Measurements from ENCODE around the gene PAWR. TPM values are rescaled to one million over a fixed set of nuclear protein-coding genes. Genes with fewer than 3 reads are reported as not detected.
A peak's percentile ranks its signal among the peaks of the same experiment; 100 is the strongest.

Gene PAWR
- total and polyA plus RNA-seq, 2 of the 13 experiments (the other 11 are each of a cell fraction or from before 2014, with no cell fraction given): 29.1 to 36.1 TPM

DNA sequence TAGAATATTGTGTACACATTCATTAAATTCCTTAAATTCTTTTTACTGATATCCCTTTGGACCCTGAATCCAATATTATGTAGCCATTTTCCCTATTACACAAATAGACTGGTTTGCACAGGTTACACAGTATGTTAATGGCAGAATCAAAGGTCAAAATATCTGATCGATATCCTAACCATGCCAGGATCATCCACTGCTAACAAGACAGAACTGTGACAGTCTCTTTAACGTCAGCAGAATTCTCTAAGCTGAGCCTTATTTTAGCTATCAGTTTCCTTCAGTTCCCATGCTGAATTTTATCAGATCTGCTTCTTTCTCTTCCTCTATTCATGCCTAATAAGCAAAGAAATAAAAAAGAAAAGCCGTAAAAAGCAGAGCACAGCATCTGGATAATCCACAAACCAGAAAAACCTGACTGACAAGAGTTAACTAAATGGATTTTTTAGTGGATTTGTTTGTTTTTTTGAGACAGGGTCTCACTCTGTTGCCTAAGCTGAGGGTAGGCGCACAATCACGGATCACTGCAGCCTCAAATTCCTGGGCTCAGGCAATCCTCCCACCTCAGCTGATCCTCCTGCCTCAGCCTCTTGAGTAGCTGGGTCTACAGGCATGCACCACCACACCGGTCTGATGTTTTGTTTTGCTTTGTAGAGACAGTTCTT is 130.4 kb downstream of the PAWR start (continued):
- TF ChIP-seq, protein P1, sequence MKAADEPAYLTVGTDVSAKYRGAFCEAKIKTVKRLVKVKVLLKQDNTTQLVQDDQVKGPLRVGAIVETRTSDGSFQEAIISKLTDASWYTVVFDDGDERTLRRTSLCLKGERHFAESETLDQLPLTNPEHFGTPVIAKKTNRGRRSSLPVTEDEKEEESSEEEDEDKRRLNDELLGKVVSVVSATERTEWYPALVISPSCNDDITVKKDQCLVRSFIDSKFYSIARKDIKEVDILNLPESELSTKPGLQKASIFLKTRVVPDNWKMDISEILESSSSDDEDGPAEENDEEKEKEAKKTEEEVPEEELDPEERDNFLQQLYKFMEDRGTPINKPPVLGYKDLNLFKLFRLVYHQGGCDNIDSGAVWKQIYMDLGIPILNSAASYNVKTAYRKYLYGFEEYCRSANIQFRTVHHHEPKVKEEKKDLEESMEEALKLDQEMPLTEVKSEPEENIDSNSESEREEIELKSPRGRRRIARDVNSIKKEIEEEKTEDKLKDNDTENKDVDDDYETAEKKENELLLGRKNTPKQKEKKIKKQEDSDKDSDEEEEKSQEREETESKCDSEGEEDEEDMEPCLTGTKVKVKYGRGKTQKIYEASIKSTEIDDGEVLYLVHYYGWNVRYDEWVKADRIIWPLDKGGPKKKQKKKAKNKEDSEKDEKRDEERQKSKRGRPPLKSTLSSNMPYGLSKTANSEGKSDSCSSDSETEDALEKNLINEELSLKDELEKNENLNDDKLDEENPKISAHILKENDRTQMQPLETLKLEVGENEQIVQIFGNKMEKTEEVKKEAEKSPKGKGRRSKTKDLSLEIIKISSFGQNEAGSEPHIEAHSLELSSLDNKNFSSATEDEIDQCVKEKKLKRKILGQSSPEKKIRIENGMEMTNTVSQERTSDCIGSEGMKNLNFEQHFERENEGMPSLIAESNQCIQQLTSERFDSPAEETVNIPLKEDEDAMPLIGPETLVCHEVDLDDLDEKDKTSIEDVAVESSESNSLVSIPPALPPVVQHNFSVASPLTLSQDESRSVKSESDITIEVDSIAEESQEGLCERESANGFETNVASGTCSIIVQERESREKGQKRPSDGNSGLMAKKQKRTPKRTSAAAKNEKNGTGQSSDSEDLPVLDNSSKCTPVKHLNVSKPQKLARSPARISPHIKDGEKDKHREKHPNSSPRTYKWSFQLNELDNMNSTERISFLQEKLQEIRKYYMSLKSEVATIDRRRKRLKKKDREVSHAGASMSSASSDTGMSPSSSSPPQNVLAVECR (CRISPR knock-in tag; IDR thresholded peaks at IDR 0.05; ENCODE audit: borderline replicate concordance): 0 out of 2 replicates have a peak, but pooled peaks have one; percentile 31
- no peak for TF ChIP-seq PHF20 (CRISPR knock-in tag; IDR thresholded peaks at IDR 0.05)
- TF ChIP-seq, protein P2, sequence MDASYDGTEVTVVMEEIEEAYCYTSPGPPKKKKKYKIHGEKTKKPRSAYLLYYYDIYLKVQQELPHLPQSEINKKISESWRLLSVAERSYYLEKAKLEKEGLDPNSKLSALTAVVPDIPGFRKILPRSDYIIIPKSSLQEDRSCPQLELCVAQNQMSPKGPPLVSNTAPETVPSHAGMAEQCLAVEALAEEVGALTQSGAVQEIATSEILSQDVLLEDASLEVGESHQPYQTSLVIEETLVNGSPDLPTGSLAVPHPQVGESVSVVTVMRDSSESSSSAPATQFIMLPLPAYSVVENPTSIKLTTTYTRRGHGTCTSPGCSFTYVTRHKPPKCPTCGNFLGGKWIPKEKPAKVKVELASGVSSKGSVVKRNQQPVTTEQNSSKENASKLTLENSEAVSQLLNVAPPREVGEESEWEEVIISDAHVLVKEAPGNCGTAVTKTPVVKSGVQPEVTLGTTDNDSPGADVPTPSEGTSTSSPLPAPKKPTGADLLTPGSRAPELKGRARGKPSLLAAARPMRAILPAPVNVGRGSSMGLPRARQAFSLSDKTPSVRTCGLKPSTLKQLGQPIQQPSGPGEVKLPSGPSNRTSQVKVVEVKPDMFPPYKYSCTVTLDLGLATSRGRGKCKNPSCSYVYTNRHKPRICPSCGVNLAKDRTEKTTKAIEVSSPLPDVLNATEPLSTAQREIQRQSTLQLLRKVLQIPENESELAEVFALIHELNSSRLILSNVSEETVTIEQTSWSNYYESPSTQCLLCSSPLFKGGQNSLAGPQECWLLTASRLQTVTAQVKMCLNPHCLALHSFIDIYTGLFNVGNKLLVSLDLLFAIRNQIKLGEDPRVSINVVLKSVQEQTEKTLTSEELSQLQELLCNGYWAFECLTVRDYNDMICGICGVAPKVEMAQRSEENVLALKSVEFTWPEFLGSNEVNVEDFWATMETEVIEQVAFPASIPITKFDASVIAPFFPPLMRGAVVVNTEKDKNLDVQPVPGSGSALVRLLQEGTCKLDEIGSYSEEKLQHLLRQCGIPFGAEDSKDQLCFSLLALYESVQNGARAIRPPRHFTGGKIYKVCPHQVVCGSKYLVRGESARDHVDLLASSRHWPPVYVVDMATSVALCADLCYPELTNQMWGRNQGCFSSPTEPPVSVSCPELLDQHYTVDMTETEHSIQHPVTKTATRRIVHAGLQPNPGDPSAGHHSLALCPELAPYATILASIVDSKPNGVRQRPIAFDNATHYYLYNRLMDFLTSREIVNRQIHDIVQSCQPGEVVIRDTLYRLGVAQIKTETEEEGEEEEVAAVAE (CRISPR knock-in tag; IDR thresholded peaks at IDR 0.05; ENCODE audit: borderline replicate concordance): no peak
- no peak for TF ChIP-seq SSRP1 (CRISPR knock-in tag; IDR thresholded peaks at IDR 0.05)
- TF ChIP-seq, protein P3, sequence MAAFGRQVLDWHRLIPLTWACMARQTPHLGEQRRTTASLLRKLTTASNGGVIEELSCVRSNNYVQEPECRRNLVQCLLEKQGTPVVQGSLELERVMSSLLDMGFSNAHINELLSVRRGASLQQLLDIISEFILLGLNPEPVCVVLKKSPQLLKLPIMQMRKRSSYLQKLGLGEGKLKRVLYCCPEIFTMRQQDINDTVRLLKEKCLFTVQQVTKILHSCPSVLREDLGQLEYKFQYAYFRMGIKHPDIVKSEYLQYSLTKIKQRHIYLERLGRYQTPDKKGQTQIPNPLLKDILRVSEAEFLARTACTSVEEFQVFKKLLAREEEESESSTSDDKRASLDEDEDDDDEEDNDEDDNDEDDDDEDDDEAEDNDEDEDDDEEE (CRISPR knock-in tag; IDR thresholded peaks at IDR 0.05): no peak
- no peak for TF ChIP-seq ZNF713 (CRISPR knock-in tag; IDR thresholded peaks at IDR 0.05)
- no peak for TF ChIP-seq TBL1XR1 (IDR thresholded peaks at IDR 0.05; ENCODE audit: borderline replicate concordance, low read length, partially characterized antibody)
- TF ChIP-seq PHF5A (CRISPR knock-in tag; IDR thresholded peaks at IDR 0.05; ENCODE audit: low read depth, unreplicated experiment): no peak
- no peak for TF ChIP-seq ZSCAN25 (CRISPR knock-in tag; IDR thresholded peaks at IDR 0.05)
- no peak for TF ChIP-seq MAFG (CRISPR knock-in tag; IDR thresholded peaks at IDR 0.05)
- TF ChIP-seq ZNF292 (CRISPR knock-in tag; IDR thresholded peaks at IDR 0.05; ENCODE audit: borderline replicate concordance, low read depth): no peak; the same call in 1 of the 2 replicates
- TF ChIP-seq ZFP62 (CRISPR knock-in tag; IDR thresholded peaks at IDR 0.05): no peak
- TF ChIP-seq ZSCAN30 (CRISPR knock-in tag; IDR thresholded peaks at IDR 0.05): no peak
- no peak for TF ChIP-seq ZNF607 (CRISPR knock-in tag; IDR thresholded peaks at IDR 0.05; ENCODE audit: borderline replicate concordance)
- TF ChIP-seq HNF4G (IDR thresholded peaks at IDR 0.05; ENCODE audit: borderline replicate concordance, low read depth, low read length): peak; percentile 95
- TF ChIP-seq HNF4G (CRISPR knock-in tag; IDR thresholded peaks at IDR 0.05; ENCODE audit: borderline replicate concordance, low read depth): no peak; the same call in 1 of the 2 replicates
- no peak for TF ChIP-seq ZNF563 (CRISPR knock-in tag; IDR thresholded peaks at IDR 0.05)
- no peak; the same call in 1 of the 2 replicates for TF ChIP-seq ZNF670 (CRISPR knock-in tag; IDR thresholded peaks at IDR 0.05; ENCODE audit: borderline replicate concordance)
- no peak for TF ChIP-seq ZNF317 (CRISPR knock-in tag; IDR thresholded peaks at IDR 0.05)
